Activated CD8-positive, alpha-beta memory T cell treated with anti-CD3 and anti-CD28 coated beads for 4 hours (primary cell): Measurements from ENCODE around the gene UNC79.

Experiments
- DNase-seq, 2 donors: peaks; one replicate each; pipeline ENCODE4 v3.0.0-alpha.2; 2020; ENCODE audit warnings: low read depth in 2 of 2

The UNC79 gene

GRCh38 chr14:93727039-93727740 lies 296.5 kb downstream of the UNC79 start:
- DNase-seq = no peak

DNA sequence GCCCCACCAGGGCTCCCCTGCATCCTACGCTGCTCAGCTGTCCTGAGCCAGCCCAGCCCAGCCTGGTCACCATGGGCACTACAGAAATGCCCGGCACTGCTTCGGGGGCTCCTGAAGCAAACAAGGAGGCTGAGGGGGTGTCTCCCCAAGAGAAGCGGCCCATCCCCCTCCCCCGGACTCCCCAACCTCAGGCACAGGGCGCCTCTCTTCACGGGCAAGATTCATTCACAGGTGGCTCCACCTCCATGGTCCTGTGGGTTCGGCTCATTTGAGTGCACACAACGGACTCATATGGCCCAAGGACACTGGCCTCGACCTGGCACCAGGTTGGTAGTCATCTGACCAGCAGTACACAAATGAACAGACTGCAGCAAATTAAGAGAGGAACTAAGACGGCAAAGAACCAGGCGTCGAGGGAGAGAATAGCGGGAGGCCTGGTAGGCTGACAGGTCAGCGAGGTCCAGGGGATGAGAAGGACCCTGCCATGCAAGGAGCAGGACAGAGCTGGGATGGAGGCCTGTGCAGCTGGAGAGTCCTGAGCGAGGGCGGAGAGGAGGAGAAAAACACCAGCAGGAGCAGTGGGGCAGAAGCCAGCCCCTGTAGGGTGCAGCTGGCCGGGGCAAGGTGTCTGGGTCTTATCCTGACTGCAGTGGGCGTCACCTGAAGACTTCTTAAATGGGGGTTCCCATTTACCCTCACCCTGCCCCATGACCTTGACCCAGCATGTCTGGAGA lies 297.3 kb downstream of the UNC79 start:
- DNase-seq = no peak

DNA sequence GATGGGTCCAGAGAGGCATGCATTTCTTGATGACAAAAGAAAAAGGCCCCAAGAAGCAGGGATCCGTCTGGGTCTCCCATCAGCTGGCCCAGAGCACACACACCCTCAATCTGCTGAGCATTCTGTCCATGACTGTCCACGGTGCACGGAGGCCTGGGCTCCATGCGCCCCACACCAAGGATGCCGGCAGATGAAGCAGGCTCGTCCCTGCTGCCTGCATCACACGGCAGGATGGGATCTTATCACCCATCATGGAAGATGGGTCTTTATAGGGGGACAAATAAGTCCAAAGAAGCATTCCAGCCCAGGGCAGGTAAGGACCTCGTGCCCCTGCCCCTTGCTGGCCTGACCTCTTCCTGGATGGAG lies 297.9 kb downstream of the UNC79 start:
- DNase-seq = no peak

DNA sequence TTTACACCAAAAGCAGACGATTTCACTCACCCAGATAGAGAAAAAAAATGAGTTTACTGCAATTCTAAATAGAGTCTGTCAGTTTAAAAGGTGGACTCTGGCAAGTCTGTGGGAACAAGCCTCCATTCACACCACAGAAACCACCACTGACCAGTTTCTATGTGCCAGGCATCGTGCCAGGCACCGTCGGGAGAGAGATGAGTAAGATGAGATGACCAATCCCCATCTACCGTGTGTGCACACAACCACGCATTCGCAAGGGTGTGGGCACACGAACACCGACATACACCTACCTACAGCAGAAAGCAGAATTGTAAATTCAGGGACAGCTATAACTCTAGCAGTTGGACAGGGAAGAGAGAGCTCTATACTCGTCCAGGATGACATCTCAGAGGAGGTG lies 299.3 kb downstream of the UNC79 start:
- DNase-seq = no peak

DNA sequence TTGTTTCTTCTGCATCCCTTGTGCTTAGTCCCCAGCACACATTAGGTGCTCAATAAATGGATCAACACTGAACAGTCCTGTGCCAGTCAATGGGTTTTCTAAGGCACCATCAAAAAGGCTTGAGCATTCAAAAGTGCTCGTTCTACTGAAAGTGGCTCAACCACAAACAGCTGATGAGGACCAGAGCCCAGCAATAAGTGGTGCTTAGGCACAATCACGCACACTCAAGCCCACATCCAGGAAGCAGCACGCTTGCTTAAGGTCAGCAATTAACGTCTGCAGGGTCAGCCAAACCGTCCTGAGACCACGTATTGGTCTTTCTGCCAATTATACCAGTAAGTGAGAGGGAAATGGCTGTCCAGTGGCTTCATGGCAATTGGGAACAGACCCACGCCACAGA lies 301.0 kb downstream of the UNC79 start:
- no peak for DNase-seq

- DNase-seq = no peak
These were observed 301.8 kb downstream of the UNC79 start for GRCh38 chr14:93732524-93732923.

- no peak for DNase-seq
These were observed 302.5 kb downstream of the UNC79 start for GRCh38 chr14:93733231-93733630.

GRCh38 chr14:93733631-93734030 lies 302.9 kb downstream of the UNC79 start:
- DNase-seq = no peak

GRCh38 chr14:93734086-93734822 lies 303.5 kb downstream of the UNC79 start:
- DNase-seq = no peak

DNA sequence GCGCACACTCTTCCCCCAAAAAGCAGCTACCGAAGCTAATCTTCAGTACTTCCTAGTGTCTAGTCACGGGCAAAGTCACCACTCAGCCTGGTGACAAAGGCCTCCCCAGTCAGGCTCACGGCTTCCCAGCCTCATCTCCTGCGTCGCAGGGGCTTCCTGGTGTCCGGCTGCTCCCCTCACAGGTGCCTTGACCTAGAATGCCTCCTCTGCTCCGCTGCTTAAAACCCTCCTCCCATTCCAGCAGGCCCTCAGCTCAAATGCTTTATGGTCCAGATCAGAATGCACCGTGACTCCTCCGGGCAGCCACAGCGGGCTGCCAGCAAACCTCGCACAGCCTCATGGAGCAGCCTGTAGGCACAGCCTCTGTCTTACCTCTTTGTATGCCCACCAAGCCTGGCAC lies 304.5 kb downstream of the UNC79 start:
- no peak for DNase-seq

- DNase-seq = no peak
These were observed 305.8 kb downstream of the UNC79 start for GRCh38 chr14:93736378-93737014.

DNA sequence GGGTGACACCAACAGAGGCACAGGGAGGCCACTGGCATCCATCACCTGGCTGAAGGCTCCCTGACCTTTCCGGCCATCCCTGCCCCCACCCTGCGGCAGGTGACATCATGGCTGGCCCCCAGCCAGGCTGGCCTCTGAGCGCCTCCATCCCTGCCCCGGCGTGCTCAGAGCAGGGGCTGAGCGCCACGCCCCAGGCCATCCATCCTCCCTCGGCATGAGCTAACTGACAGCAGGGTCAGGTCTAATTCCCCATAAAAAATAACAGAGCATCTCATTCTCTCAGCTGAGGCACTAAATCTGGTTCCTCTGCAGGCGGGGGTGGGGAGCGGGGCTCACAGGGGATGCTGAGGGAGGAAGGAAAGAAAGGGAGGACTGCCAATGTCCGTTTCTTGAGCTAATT lies 306.9 kb downstream of the UNC79 start:
- DNase-seq = no peak

GRCh38 chr14:93741556-93742230 lies 311.0 kb downstream of the UNC79 start:
- no peak for DNase-seq

GRCh38 chr14:93742761-93743160 lies 312.0 kb downstream of the UNC79 start:
- no peak for DNase-seq

DNA sequence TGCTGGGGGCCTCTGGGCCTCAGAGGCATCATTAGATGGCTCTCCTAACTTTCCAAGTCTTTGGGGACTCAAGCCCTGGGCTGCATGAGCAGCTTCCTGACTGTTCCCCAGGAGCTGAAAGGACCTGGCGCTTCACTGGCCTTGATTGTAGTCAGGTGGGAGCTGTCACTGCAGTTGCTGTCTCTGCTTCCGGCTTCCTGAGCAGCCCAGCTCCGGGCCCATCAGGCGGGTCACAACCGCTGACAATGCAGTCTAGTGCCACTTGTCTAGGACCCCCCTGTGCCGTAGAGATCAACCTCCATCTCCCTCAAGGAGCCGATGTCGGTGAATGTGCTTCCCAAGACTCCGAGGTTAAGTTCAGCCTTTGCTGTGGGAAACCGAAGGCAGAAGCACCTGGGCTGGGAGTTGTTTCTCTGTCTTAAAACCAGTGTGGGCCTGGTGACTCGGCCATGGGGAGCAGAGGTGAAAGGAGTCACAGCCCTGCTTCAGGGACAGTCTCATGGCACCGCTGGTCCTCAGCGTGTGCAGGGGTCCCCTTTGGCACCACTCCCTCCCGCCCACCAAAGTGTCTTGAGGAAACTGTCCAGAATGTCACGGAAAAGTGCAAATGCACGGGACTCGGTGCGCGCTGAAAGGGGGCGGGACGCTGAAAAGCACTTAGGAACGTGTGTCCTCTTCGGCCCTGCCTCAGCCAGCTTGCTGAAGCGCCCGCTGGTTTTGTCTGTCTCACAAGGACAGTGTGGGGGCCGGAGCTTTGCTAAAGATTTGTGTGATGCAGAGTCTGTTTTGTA lies 312.7 kb downstream of the UNC79 start:
- no peak for DNase-seq

- no peak for DNase-seq
These were observed 313.4 kb downstream of the UNC79 start for GRCh38 chr14:93744176-93744575.

DNA sequence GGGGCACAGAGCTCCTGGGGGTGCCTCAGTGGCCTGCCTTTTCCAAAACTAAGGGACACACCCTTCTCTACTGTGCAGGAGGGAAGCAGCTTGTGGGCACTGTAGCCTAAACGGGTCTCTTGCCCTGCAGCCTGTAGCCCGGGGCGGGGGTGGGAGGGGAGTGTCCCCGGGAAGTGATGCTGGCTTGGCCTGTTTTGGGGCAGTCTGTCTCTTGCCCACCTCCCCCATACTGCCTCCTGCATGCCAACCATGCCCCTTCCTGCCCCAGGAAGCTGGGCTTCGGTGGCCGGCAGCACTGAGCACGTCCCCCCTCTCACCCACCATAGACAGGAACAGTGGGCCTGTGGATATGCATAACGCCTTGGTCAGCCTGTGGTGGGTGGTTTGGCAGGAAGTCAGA lies 314.1 kb downstream of the UNC79 start:
- DNase-seq = no peak

DNA sequence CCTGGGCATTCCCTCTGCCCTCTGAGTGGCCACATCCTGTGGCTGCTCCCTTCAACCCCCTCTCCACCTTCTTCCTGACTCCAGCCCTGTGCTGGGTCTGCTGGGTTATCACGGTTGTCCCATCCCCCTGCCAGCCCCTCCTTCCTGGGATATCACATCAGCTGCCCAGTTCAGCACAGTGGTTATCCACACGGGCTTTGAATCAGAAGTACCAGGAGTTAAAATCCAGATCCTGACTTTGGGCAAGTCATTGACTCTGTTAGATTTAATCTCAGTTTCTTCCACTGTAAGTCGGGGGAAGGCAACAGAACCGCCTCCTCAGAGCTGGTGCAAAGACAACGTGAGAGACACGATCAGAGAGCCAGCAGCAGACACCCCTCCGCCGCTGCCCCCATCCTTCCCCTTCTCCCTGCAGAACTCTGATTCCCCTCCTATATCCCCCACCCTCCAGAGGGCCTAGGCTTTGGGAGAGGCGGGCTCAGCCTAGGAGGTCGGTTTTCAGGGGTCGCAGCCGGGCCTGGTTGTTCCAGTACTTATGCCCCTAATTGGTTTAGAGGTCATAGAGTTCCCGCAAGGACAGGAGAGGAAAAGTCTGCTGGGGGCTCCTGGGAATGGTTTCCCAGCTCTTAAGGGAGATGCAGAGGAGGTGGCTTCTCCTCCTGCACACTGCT lies 315.0 kb downstream of the UNC79 start:
- no peak for DNase-seq

DNA sequence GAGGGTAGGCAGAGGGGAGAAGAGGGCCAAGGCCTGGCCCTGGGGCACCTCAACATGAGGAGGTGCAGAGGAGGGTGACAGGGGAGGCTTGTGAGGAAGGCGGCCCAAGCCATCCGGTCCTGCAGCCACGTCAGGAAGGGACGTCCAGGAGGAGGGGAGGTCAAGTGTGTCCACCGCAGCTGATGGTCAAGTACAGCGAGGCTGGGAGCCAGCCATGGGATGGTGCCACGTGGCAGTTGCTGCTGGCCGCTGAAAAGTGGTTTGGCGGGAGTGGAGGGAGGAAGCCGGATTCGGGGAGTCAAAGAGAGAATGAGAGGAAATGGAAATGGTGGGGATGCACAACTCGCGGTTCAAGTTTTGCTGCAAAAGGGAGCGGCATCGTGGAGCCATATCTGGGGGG lies 316.4 kb downstream of the UNC79 start:
- no peak for DNase-seq

- DNase-seq = no peak
These were observed 316.8 kb downstream of the UNC79 start for GRCh38 chr14:93747560-93747959.
